ENCODE data around the gene VAC14.
"Not testable (repeated sequence)": the region's sequence is repeated elsewhere in the genome, so short reads cannot be mapped to it uniquely, and the experiment has no call there.

The VAC14 gene

DNA sequence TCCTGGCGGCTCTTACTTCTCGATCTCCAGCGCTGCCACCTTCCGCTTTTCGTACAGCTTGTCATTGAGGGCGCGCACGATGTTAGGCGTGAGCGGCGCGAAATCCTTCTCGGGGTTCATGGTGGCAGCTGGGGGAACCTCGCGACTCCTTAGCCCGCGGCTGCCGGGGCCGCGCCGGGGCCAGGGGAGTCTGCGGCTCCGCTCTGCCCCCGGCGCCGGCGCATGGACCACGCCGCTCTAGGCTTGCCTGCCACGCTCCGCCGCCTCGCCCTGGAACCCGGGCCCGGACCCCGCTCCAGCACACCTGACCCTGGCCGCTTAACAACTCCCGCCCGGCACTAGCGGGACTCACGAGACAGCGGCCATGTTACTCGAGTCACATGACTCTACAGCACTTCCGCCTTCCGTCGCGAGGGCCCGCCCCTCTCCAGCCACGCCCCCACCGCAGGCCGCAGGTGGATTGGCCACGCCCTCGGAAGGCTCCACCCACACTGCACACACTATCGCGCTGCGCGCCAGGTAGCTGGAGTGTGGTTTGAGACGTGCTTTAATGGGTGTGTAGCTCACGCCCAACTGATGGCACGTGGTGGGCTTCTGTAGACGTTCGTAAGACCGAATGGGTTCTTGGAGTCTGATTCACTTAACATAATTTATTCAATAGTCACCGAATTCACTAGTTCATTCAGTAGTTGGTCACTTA lies at the start of gene VAC14:
VAC14 (minus strand) TSS at position 378 of the 700 bp plus-strand sequence; CDS start at position 120, 258 bp downstream.
- no peaks in the 10 kb centered on the region for H3K9me3 Mint-ChIP-seq
- no peaks in the 10 kb centered on the region for H3K27me3 Mint-ChIP-seq
- peaks cover 50% of the 10 kb centered on the region for H3K4me1 Mint-ChIP-seq (ENCODE audit: low read depth)
- peak within 1 kb of the TSS; percentile 93 for H3K27ac Mint-ChIP-seq
- H3K36me3 Mint-ChIP-seq (ENCODE audit: low read depth) = peaks cover 32% of the 10 kb centered on the region
- DNase-seq = peak; percentile 98
- peak within 1 kb of the TSS; percentile 94 for H3K4me3 Mint-ChIP-seq

DNA sequence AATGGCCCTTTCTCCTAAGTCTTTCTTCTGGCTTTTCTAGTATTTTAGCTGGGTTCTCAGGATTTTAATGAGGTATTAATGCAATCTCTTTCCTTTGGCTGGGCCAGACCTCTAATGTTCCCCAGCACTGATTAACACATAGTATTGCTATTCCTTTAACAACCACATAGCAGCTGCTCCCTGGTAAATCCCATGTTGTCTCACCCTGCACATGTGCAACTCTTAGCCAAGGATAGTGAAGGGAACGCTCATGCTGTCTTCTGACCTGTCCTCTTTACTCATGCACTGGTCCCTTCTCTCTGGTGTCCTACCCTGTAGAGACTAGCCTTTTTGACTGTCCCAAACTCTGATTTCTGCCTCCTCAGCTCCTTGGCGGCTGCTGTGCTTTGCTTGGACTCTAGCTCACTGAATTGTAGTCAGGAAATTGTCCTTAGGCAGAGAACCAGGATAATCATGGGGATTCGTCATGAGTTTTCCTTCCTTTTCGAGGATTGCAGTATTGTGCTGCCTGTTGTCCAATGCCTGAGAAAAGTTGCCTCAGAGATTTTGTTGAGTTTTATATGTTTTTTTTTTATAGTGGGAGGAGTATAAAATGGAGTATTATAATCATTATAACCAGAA lies 22.6 kb upstream of the VAC14 start:
- not testable (repeated sequence) for H3K4me1 Mint-ChIP-seq (ENCODE audit: low read depth); H3K9me3 Mint-ChIP-seq; H3K4me3 Mint-ChIP-seq; H3K27ac Mint-ChIP-seq; H3K27me3 Mint-ChIP-seq; H3K36me3 Mint-ChIP-seq (ENCODE audit: low read depth); DNase-seq

DNA sequence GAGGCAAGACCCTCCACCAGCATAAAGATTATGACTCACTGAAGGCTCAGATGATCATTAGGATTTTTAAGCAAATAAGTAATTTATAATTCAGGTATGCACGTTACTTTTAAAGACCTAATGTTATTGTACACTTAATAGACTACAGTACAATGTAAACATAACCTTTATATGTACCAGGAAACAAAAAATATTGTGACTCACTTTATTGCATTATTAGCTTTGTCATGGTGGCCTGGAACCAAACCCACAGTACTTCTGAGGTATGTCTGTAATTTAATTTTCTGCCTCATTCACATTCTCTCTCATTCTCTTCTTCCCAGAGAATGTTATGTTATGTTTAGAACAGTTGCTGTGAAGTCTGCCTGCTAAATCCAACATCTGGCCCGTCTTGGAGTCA lies 21.8 kb upstream of the VAC14 start:
- H3K4me1 Mint-ChIP-seq (ENCODE audit: low read depth); H3K4me3 Mint-ChIP-seq; DNase-seq; H3K9me3 Mint-ChIP-seq; H3K27me3 Mint-ChIP-seq; H3K36me3 Mint-ChIP-seq (ENCODE audit: low read depth); H3K27ac Mint-ChIP-seq: not testable (repeated sequence)

- H3K36me3 Mint-ChIP-seq (ENCODE audit: low read depth); H3K9me3 Mint-ChIP-seq; H3K27ac Mint-ChIP-seq; H3K4me3 Mint-ChIP-seq; H3K4me1 Mint-ChIP-seq (ENCODE audit: low read depth); H3K27me3 Mint-ChIP-seq; DNase-seq: not testable (repeated sequence)
Measured at GRCh38 chr16:70818088-70818487, 17.1 kb upstream of the VAC14 start.

- Mint-ChIP-seq H3K9me3 (no peaks in the 10 kb centered on the region), H3K36me3 (ENCODE audit: low read depth) (no peaks in the 10 kb centered on the region)
Measured at GRCh38 chr16:70809392-70810060, 8.6 kb upstream of the VAC14 start.

GRCh38 chr16:70808371-70808770 lies 7.4 kb upstream of the VAC14 start:
- Mint-ChIP-seq H3K4me3 (no peak overlapping the region), H3K36me3 (ENCODE audit: low read depth) (no peaks in the 10 kb centered on the region), H3K9me3 (no peaks in the 10 kb centered on the region), H3K27ac (no peak overlapping the region), H3K27me3 (peaks cover 18% of the 10 kb centered on the region), H3K4me1 (ENCODE audit: low read depth) (peaks cover 18% of the 10 kb centered on the region)
- DNase-seq = no peak

More at GRCh38 chr16:70809392-70810060, 8.6 kb upstream of the VAC14 start:
- no peak for DNase-seq
- H3K27ac Mint-ChIP-seq = no peak overlapping the region
- H3K27me3 Mint-ChIP-seq = peaks cover 18% of the 10 kb centered on the region
- H3K4me3 Mint-ChIP-seq = no peak overlapping the region
- peaks cover 12% of the 10 kb centered on the region for H3K4me1 Mint-ChIP-seq (ENCODE audit: low read depth)

DNA sequence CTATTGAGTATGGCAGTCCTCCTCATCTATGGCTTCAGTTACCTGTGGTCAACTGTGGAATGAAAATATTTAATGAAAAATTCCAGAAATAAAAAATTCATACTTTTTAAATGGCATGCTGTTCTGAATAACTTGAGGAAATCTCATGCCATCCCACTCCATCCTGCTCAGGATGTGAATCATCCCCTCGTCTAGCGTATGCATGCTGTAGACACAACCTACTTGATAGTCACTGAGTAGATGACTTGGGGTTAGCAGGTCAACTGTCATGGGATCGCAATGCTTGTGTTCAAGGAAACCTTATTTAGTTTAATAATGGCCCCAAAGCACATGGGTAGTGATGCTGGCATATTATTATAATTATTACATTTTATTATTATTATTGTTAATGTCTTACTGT lies 4.8 kb upstream of the VAC14 start:
- peaks cover 18% of the 10 kb centered on the region for H3K27me3 Mint-ChIP-seq
- DNase-seq = no peak
- H3K9me3 Mint-ChIP-seq = no peaks in the 10 kb centered on the region
- peaks cover 28% of the 10 kb centered on the region for H3K4me1 Mint-ChIP-seq (ENCODE audit: low read depth)
- H3K27ac Mint-ChIP-seq = no peak overlapping the region
- H3K36me3 Mint-ChIP-seq (ENCODE audit: low read depth) = peaks cover 1% of the 10 kb centered on the region
- H3K4me3 Mint-ChIP-seq = no peak overlapping the region

GRCh38 chr16:70805380-70805779 lies 4.4 kb upstream of the VAC14 start:
- H3K4me3 Mint-ChIP-seq = no peak overlapping the region
- H3K27ac Mint-ChIP-seq = peak overlapping the region; percentile 44
- peaks cover 30% of the 10 kb centered on the region for H3K4me1 Mint-ChIP-seq (ENCODE audit: low read depth)
- H3K9me3 Mint-ChIP-seq = no peaks in the 10 kb centered on the region
- peaks cover 5% of the 10 kb centered on the region for H3K36me3 Mint-ChIP-seq (ENCODE audit: low read depth)
- DNase-seq = no peak
- peaks cover 18% of the 10 kb centered on the region for H3K27me3 Mint-ChIP-seq

DNA sequence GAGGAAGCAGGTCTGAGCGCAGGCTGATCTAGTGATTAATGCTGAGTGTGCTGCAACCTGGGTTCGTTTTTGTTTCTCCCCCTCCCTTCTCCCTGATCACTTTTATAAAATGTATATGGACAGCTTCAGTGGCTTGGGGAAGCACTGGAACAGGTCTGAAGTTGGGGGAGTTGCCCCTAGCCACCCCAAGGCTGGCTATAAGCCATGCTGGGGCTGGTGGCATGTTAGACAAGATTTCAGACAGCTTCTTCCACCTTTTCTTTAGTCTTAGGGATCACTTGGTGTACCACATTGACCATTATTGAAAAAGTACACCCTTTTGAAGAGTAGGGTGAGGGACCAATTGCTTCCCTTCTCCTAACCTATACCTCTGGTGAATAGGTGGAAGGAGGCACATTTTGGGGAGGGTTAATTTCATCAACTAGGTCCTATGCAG lies 3.8 kb upstream of the VAC14 start:
- Mint-ChIP-seq H3K27ac (peak overlapping the region; percentile 6), H3K4me1 (ENCODE audit: low read depth) (peaks cover 36% of the 10 kb centered on the region), H3K27me3 (peaks cover 14% of the 10 kb centered on the region), H3K36me3 (ENCODE audit: low read depth) (peaks cover 10% of the 10 kb centered on the region), H3K4me3 (no peak overlapping the region), H3K9me3 (no peaks in the 10 kb centered on the region)
- DNase-seq = no peak

DNA sequence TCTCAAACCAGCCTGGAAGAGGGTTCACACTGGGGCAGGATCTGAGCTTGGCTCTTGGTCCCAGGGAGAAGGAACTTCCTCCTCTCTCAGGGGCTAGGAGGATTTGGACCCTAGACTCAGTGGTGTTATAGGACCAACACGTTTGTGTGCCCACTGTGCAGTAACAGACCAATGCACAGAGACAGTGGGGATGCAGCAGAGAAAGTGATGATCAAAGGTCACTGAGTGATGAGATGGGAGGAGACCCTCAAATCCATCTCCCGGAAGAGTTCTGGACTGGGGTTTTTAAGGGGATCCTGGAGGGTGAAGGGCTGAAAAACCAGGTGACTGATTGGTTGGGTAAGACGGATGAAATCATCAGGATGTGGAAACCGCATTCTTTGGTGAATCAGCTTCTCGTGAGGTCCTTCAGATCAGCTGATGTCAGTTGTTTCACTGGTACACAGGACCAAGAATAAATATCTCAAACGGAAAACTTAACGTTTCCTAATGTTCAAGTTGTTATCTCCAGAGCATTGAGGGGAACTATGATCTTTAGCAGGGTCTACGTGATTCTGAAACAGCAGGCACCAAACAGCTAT lies 3.3 kb upstream of the VAC14 start:
- Mint-ChIP-seq H3K27ac (peak overlapping the region; percentile 6), H3K36me3 (ENCODE audit: low read depth) (peaks cover 10% of the 10 kb centered on the region), H3K27me3 (peaks cover 9% of the 10 kb centered on the region), H3K4me1 (ENCODE audit: low read depth) (peaks cover 40% of the 10 kb centered on the region), H3K4me3 (no peak overlapping the region), H3K9me3 (no peaks in the 10 kb centered on the region)
- no peak for DNase-seq

DNA sequence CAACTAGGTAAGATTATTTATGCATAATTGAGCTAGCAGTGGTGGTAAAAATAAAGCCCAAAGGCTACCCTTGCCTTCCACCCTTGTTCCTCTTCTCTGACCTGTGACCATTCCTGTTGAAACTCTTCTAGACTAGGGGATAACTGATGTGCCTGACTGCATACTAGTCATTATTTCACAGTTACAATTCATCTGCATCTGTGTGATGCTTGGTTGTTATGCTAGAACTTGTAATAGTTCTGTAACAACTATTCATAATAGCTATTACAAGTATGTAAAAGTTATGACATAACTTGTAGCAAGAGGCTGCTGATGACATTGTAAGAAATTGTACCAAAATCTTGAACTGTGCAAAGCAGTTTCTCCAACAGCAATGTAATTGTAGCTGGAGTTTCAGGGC lies 2.4 kb upstream of the VAC14 start:
- Mint-ChIP-seq H3K4me1 (ENCODE audit: low read depth) (peaks cover 49% of the 10 kb centered on the region), H3K4me3 (no peak overlapping the region), H3K27ac (no peak overlapping the region), H3K9me3 (no peaks in the 10 kb centered on the region), H3K36me3 (ENCODE audit: low read depth) (peaks cover 19% of the 10 kb centered on the region), H3K27me3 (peaks cover 9% of the 10 kb centered on the region)
- DNase-seq = no peak

DNA sequence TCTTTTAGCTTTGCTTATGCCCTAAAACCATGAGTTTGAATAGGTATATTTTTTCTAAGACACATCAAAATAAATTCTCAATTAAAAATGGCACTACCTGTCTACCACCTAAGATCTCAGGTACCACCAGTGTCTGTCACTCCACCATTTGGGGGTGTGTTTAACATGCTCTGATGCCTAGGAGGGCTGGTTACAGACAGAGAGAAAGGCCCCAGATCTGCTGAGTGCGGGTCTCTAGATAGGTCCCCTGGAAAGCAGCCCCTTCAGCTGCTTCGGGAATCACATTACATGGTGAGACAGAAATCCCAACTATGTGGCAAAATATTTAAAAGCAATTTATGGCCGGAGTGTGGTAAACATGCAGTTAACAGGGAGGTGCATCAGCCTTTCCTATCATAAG lies 653 bp upstream of the VAC14 start:
- H3K4me3 Mint-ChIP-seq = peak overlapping the region; percentile 94
- peaks cover 32% of the 10 kb centered on the region for H3K36me3 Mint-ChIP-seq (ENCODE audit: low read depth)
- no peaks in the 10 kb centered on the region for H3K9me3 Mint-ChIP-seq
- H3K27me3 Mint-ChIP-seq = peaks cover under 1% of the 10 kb centered on the region
- H3K27ac Mint-ChIP-seq = peak overlapping the region; percentile 93
- DNase-seq = no peak
- H3K4me1 Mint-ChIP-seq (ENCODE audit: low read depth) = peaks cover 53% of the 10 kb centered on the region

GRCh38 chr16:70800311-70800710 lies 647 bp downstream of the VAC14 start:
- H3K4me1 Mint-ChIP-seq (ENCODE audit: low read depth) = peaks cover 46% of the 10 kb centered on the region
- H3K27me3 Mint-ChIP-seq = no peaks in the 10 kb centered on the region
- peaks cover 33% of the 10 kb centered on the region for H3K36me3 Mint-ChIP-seq (ENCODE audit: low read depth)
- peak overlapping the region; percentile 89 for H3K27ac Mint-ChIP-seq
- H3K4me3 Mint-ChIP-seq = peak overlapping the region; percentile 94
- no peak for DNase-seq
- H3K9me3 Mint-ChIP-seq = no peaks in the 10 kb centered on the region

- Mint-ChIP-seq H3K27me3 (no peaks in the 10 kb centered on the region), H3K4me1 (ENCODE audit: low read depth) (peaks cover 32% of the 10 kb centered on the region), H3K36me3 (ENCODE audit: low read depth) (peaks cover 34% of the 10 kb centered on the region), H3K9me3 (no peaks in the 10 kb centered on the region), H3K27ac (no peak overlapping the region), H3K4me3 (no peak overlapping the region)
- no peak for DNase-seq
Measured at GRCh38 chr16:70796301-70796700, 4.7 kb downstream of the VAC14 start.
